ENCODE results near the gene SLC39A9. TPM values are rescaled to one million over a fixed set of nuclear protein-coding genes. Genes with fewer than 3 reads are reported as not detected.
A peak's percentile ranks its signal among the peaks of the same experiment; 100 is the strongest.

Gene SLC39A9
- total RNA-seq (2014; rRNA removed; shearing (Covaris generic)) (89.7 and 90.9 TPM in 2 replicates), polyA plus RNA-seq (2016; fragmentation: Nextera tagmentation; extraction: Ambion mirVana) (32.7 and 32.9 TPM in 2 replicates)

- Histone ChIP-seq H3K9me2 (ENCODE audit: insufficient read depth) (no peaks in the 10 kb centered on the region), H3K4me3 (peak within 1 kb of the TSS; percentile 95), H3K27me3 (replicated peaks; ENCODE audit: insufficient read depth) (no peaks in the 10 kb centered on the region), H3K4me2 (ENCODE audit: unreplicated experiment) (peak within 1 kb of the TSS; percentile 98), H3F3A (ENCODE audit: insufficient read depth) (no peaks in the 10 kb centered on the region), H3K36me3 (ENCODE audit: low read depth) (peaks cover 23% of the 10 kb centered on the region; the same call in 1 of the 2 replicates), H3K9me3 (ENCODE audit: low read depth) (no peaks in the 10 kb centered on the region), H2AFZ (peak within 1 kb of the TSS; percentile 82), H3K9ac (peak within 1 kb of the TSS; percentile 99), H3K27ac (peak within 1 kb of the TSS; percentile 87), H3K79me2 (ENCODE audit: insufficient read depth) (peaks cover 95% of the 10 kb centered on the region), H4K20me1 (ENCODE audit: insufficient read depth) (no peaks in the 10 kb centered on the region; the same call in 1 of the 2 replicates), H3K4me1 (ENCODE audit: insufficient read depth) (peaks cover 44% of the 10 kb centered on the region)
- TF ChIP-seq EZH2phosphoT487 (IDR thresholded peaks at IDR 0.05; ENCODE audit: insufficient read depth, low read depth) = no peak
- no peak for TF ChIP-seq EZH2 (IDR thresholded peaks at IDR 0.05; ENCODE audit: insufficient read depth, poor library complexity, severe bottlenecking)
- DNase-seq = peak; percentile 99
- 1% methylated on average over 39 to 50 of the region's 53 CpGs for WGBS, 2 experiments (ENCODE audit: low coverage in 1 of 2, low lambda C conversion rate in 2 of 2, missing lambda C conversion rate in 2 of 2)
- in situ Hi-C loops (cut with MboI) = no loop called here
Measured at GRCh38 chr14:69398053-69398817, at the start of gene SLC39A9, which contains the start of gene ERH. Gene SLC39A9, plus strand, starts transcription at chr14:69398692. Its CDS starts 678 bp downstream, at chr14:69399370. Gene ERH, minus strand, starts transcription at chr14:69398299. Its CDS starts 66 bp downstream, at chr14:69398233.

DNA sequence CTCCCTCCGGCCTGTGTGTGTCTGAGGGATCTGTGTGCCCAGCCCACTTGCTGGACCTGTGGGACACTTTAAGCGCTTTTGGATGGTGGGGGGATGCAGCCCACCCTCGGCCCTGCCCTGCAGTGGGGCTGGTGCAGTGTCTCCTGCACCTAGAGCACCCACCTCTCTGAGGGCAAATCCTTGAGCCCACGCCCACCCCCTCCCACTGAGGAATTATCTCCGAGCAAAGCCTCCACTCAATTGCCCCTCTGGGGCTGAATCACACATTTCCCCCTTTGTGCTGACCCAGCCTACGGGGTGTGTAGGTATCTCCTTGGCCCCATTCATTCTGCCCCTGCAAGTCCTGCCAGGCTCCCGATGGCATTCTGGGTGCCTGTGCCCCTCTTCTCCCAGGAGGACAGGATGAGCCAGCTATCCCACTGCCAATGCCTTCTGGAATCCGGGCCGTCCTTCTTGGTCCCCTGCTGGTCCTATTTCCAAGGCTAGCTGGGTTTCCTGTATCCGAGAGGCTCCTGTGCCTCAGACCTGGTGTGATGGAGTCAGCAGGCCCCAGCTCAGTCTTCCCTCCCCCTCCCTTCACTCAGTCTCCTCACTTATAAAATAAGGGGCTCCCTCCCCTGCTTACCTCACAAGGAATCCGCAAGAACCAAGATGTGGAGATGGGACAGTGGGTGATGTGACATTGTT, 49.3 kb upstream of the SLC39A9 start:
- TF ChIP-seq EZH2 (IDR thresholded peaks at IDR 0.05; ENCODE audit: insufficient read depth, poor library complexity, severe bottlenecking) (no peak), EZH2phosphoT487 (IDR thresholded peaks at IDR 0.05; ENCODE audit: insufficient read depth, low read depth) (no peak)
- Histone ChIP-seq H3K4me3 (no peak overlapping the region), H3K4me2 (ENCODE audit: unreplicated experiment) (no peak overlapping the region), H4K20me1 (ENCODE audit: insufficient read depth) (no peaks in the 10 kb centered on the region), H3K9me2 (ENCODE audit: insufficient read depth) (no peaks in the 10 kb centered on the region), H3K36me3 (ENCODE audit: low read depth) (no peaks in the 10 kb centered on the region), H3K79me2 (ENCODE audit: insufficient read depth) (no peaks in the 10 kb centered on the region), H3K27me3 (replicated peaks; ENCODE audit: insufficient read depth) (no peaks in the 10 kb centered on the region), H3K4me1 (ENCODE audit: insufficient read depth) (no peaks in the 10 kb centered on the region), H3K9ac (no peak overlapping the region), H2AFZ (no peak overlapping the region), H3F3A (ENCODE audit: insufficient read depth) (no peaks in the 10 kb centered on the region), H3K27ac (no peak overlapping the region), H3K9me3 (ENCODE audit: low read depth) (no peaks in the 10 kb centered on the region)
- WGBS, 2 experiments (ENCODE audit: low coverage in 1 of 2, low lambda C conversion rate in 2 of 2, missing lambda C conversion rate in 2 of 2) = 82 to 84% methylated on average over 11 of the region's 11 CpGs
- DNase-seq = no peak
- in situ Hi-C loops (cut with MboI) = no loop called here

DNA sequence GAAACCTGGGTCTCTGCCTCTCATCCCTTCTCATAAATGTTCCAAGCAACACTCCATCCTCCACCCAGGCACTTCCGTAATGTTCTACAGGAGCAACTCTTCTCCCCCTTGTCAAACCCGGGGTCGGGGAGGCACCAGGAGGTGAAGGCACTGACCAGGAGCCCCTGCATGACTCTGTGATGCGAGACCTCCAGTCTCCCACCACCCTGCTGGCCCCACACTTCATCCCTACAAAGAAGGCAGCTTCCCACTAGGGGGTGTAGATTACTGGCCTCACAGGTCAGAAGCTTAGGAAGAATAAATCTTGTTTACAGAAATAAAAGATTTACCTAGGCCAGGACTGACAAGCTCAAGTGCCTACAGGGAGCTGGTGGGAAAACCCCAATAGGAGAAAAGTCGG, 47.6 kb upstream of the SLC39A9 start:
- H3F3A ChIP-seq (ENCODE audit: insufficient read depth) = 0 out of 2 replicates have a peak, but pooled peaks cover 4% of the 10 kb centered on the region
- H3K79me2 ChIP-seq (ENCODE audit: insufficient read depth) = no peaks in the 10 kb centered on the region
- no peaks in the 10 kb centered on the region for H4K20me1 ChIP-seq (ENCODE audit: insufficient read depth)
- no peaks in the 10 kb centered on the region for H3K27me3 ChIP-seq (replicated peaks; ENCODE audit: insufficient read depth)
- H3K9me3 ChIP-seq (ENCODE audit: low read depth) = no peaks in the 10 kb centered on the region
- H3K27ac ChIP-seq = no peak overlapping the region
- peaks cover 7% of the 10 kb centered on the region for H3K4me1 ChIP-seq (ENCODE audit: insufficient read depth)
- TF ChIP-seq EZH2 (IDR thresholded peaks at IDR 0.05; ENCODE audit: insufficient read depth, poor library complexity, severe bottlenecking) = no peak
- no peak for TF ChIP-seq EZH2phosphoT487 (IDR thresholded peaks at IDR 0.05; ENCODE audit: insufficient read depth, low read depth)
- H3K4me3 ChIP-seq = no peak overlapping the region
- H2AFZ ChIP-seq = no peak overlapping the region
- 73 to 81% methylated on average over 5 of the region's 5 CpGs for WGBS, 2 experiments (ENCODE audit: low coverage in 1 of 2, low lambda C conversion rate in 2 of 2, missing lambda C conversion rate in 2 of 2)
- no peaks in the 10 kb centered on the region for H3K36me3 ChIP-seq (ENCODE audit: low read depth)
- no peak overlapping the region for H3K9ac ChIP-seq
- in situ Hi-C loops (cut with MboI) = no loop called here
- H3K4me2 ChIP-seq (ENCODE audit: unreplicated experiment) = no peak overlapping the region
- no peaks in the 10 kb centered on the region for H3K9me2 ChIP-seq (ENCODE audit: insufficient read depth)
- DNase-seq = no peak

DNA sequence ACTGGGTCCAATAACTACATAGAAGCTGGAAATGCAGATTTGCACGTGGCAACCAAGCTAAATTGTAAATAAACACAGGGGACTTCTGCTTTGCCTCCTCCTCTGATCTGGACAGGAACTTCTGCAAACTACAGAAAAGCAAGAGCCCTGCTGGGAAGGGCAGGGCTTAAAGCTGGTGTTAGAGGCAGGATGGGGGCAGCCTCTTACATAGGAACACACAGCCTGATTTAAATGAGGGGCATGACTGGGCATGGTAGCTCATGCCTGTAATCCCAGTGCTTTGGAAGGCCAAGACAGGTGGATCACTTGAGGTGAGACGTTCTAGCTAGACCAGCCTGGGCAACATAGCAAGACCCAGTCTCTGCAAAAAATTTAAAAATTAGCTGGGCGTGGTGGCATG, 47.1 kb upstream of the SLC39A9 start:
- Histone ChIP-seq H3K4me3 (no peak overlapping the region), H3K4me2 (ENCODE audit: unreplicated experiment) (no peak overlapping the region), H2AFZ (no peak overlapping the region), H3F3A (ENCODE audit: insufficient read depth) (0 out of 2 replicates have a peak, but pooled peaks cover 4% of the 10 kb centered on the region), H3K36me3 (ENCODE audit: low read depth) (no peaks in the 10 kb centered on the region), H3K4me1 (ENCODE audit: insufficient read depth) (peaks cover 12% of the 10 kb centered on the region), H3K27me3 (replicated peaks; ENCODE audit: insufficient read depth) (no peaks in the 10 kb centered on the region), H3K27ac (no peak overlapping the region), H3K9me3 (ENCODE audit: low read depth) (no peaks in the 10 kb centered on the region), H4K20me1 (ENCODE audit: insufficient read depth) (no peaks in the 10 kb centered on the region), H3K9me2 (ENCODE audit: insufficient read depth) (no peaks in the 10 kb centered on the region), H3K9ac (no peak overlapping the region), H3K79me2 (ENCODE audit: insufficient read depth) (no peaks in the 10 kb centered on the region)
- TF ChIP-seq EZH2phosphoT487 (IDR thresholded peaks at IDR 0.05; ENCODE audit: insufficient read depth, low read depth) (no peak), EZH2 (IDR thresholded peaks at IDR 0.05; ENCODE audit: insufficient read depth, poor library complexity, severe bottlenecking) (no peak)
- no peak for DNase-seq
- in situ Hi-C loops (cut with MboI) = no loop called here
- 50 to 63% methylated on average over 3 of the region's 3 CpGs for WGBS, 2 experiments (ENCODE audit: low coverage in 1 of 2, low lambda C conversion rate in 2 of 2, missing lambda C conversion rate in 2 of 2)
